ENCODE measurements around the gene EZR.
A peak's percentile ranks its signal among the peaks of the same experiment; 100 is the strongest.

The EZR gene

DNA sequence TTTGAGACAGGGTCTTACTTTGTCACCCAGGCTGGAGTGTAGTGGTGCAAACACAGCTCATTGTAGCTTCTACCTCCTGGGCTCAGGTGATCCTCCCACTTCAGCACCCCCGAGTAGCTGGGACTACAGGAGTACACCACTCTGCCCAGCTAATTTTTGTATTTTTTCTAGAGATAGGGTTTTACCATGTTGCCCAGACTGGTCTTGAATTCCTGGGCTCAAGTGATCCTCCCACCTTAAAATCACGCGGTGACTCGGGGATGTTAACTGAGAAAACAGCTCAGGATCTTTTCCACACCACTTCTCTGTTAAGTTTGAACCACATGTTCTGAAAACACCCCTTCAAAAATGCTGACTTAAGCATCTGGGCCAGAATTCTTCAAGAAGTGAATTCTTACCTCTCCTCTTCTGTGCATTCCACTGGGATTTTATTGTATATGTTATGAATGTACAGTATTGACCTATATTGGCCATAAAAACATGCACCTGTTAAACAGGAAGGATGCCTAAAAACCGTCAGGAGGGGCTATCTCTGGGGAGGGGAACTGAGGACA lies 96.9 kb downstream of the EZR start:
- Histone ChIP-seq H2BK12ac (ENCODE audit: low read length in 2 of 2) (no peak overlapping the region), H4K8ac (ENCODE audit: low read length) (no peak overlapping the region), H3K9me3 (ENCODE audit: control insufficient read depth, low read length) (no peaks in the 10 kb centered on the region), H3K4me3 (ENCODE audit: insufficient read depth in 1 of 2, low read depth in 1 of 2, low read length in 2 of 2) (no peak overlapping the region), H3K27ac (ENCODE audit: low read length, poor library complexity, severe bottlenecking) (no peak overlapping the region), H4K91ac (ENCODE audit: low read length) (no peak overlapping the region), H3K27me3 (ENCODE audit: control insufficient read depth in 1 of 2, insufficient read depth in 1 of 2, low read length in 2 of 2) (no peaks in the 10 kb centered on the region), H3K4me1 (ENCODE audit: control insufficient read depth, insufficient read depth, low read depth, low read length) (peaks cover 8% of the 10 kb centered on the region), H3K14ac (ENCODE audit: low read length in 2 of 2) (no peak overlapping the region), H3K4ac (ENCODE audit: low read depth in 1 of 2, low read length in 2 of 2) (no peak overlapping the region), H2AK5ac (ENCODE audit: low read length, severe bottlenecking) (no peak overlapping the region), H3K36me3 (ENCODE audit: control insufficient read depth in 1 of 2, insufficient read depth in 2 of 2, low read depth in 1 of 2, low read length in 2 of 2) (no peaks in the 10 kb centered on the region), H2BK5ac (ENCODE audit: low read depth, low read length, poor library complexity, severe bottlenecking) (no peak overlapping the region), H3K4me2 (ENCODE audit: low read length, poor library complexity, severe bottlenecking) (no peak overlapping the region), H3K9ac (ENCODE audit: low read length) (no peak overlapping the region), H2BK120ac (ENCODE audit: low read depth, low read length) (no peak overlapping the region), H3K18ac (ENCODE audit: low read depth in 1 of 2, low read length in 2 of 2) (no peak overlapping the region), H3K23ac (ENCODE audit: low read length in 2 of 2) (no peak overlapping the region), H2BK15ac (ENCODE audit: low read depth, poor library complexity, severe bottlenecking) (no peak overlapping the region), H3K79me1 (replicated peaks; ENCODE audit: low read length, poor library complexity, severe bottlenecking) (no peaks in the 10 kb centered on the region), H2AFZ (ENCODE audit: low read depth, low read length) (no peak overlapping the region)
- DNase-seq: no peak
- 91% methylated on average over 4 of the region's 5 CpGs for WGBS

DNA sequence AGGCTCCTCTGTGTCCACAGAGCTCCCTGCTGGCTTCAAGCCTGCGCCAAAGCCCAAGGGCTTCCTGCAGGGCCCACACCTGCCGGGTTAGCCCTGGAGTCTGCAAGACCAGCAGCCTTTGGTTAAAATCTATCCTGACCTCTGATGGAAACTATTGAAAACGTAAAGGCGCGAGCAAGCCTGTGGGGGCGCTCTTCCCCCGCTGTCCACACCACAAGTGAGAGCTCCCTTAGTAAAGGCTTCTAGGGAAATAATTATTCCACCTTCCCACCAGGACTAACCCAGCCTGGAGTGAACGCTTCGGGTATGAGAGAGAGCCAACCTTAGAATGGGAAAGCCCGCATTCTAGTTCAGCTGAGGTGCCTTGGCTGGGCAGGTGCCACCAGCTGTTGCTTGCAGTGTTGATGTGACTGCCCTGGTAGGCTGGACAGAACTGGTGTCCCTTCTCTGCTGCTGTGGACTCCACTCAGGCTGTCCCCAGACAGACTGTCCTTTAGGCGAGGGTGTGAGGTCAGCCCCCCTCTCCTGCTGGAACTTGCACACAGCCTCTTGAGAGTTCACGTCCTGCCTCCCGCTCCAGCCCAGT lies 100.6 kb downstream of the EZR start:
- 49% methylated on average over 13 of the region's 13 CpGs for WGBS
- Histone ChIP-seq H2BK15ac (ENCODE audit: low read depth, poor library complexity, severe bottlenecking) (no peak overlapping the region), H3K9me3 (ENCODE audit: control insufficient read depth, low read length) (no peaks in the 10 kb centered on the region), H3K4me2 (ENCODE audit: low read length, poor library complexity, severe bottlenecking) (no peak overlapping the region), H3K14ac (ENCODE audit: low read length in 2 of 2) (no peak overlapping the region), H4K91ac (ENCODE audit: low read length) (peak overlapping the region; percentile 21), H3K27ac (ENCODE audit: low read length, poor library complexity, severe bottlenecking) (no peak overlapping the region), H3K4me1 (ENCODE audit: control insufficient read depth, insufficient read depth, low read depth, low read length) (peaks cover 8% of the 10 kb centered on the region), H2BK5ac (ENCODE audit: low read depth, low read length, poor library complexity, severe bottlenecking) (no peak overlapping the region), H2BK120ac (ENCODE audit: low read depth, low read length) (no peak overlapping the region), H3K23ac (ENCODE audit: low read length in 2 of 2) (no peak overlapping the region), H4K8ac (ENCODE audit: low read length) (no peak overlapping the region), H2BK12ac (ENCODE audit: low read length in 2 of 2) (no peak overlapping the region), H2AFZ (ENCODE audit: low read depth, low read length) (no peak overlapping the region), H3K4ac (ENCODE audit: low read depth in 1 of 2, low read length in 2 of 2) (no peak overlapping the region), H3K36me3 (ENCODE audit: control insufficient read depth in 1 of 2, insufficient read depth in 2 of 2, low read depth in 1 of 2, low read length in 2 of 2) (no peaks in the 10 kb centered on the region), H3K18ac (ENCODE audit: low read depth in 1 of 2, low read length in 2 of 2) (peak overlapping the region in 1 of 2 experiments; percentile 52), H3K9ac (ENCODE audit: low read length) (no peak overlapping the region), H2AK5ac (ENCODE audit: low read length, severe bottlenecking) (peak overlapping the region; percentile 13), H3K4me3 (ENCODE audit: insufficient read depth in 1 of 2, low read depth in 1 of 2, low read length in 2 of 2) (no peak overlapping the region), H3K79me1 (replicated peaks; ENCODE audit: low read length, poor library complexity, severe bottlenecking) (no peaks in the 10 kb centered on the region), H3K27me3 (ENCODE audit: control insufficient read depth in 1 of 2, insufficient read depth in 1 of 2, low read length in 2 of 2) (no peaks in the 10 kb centered on the region)
- DNase-seq: peak; percentile 19

DNA sequence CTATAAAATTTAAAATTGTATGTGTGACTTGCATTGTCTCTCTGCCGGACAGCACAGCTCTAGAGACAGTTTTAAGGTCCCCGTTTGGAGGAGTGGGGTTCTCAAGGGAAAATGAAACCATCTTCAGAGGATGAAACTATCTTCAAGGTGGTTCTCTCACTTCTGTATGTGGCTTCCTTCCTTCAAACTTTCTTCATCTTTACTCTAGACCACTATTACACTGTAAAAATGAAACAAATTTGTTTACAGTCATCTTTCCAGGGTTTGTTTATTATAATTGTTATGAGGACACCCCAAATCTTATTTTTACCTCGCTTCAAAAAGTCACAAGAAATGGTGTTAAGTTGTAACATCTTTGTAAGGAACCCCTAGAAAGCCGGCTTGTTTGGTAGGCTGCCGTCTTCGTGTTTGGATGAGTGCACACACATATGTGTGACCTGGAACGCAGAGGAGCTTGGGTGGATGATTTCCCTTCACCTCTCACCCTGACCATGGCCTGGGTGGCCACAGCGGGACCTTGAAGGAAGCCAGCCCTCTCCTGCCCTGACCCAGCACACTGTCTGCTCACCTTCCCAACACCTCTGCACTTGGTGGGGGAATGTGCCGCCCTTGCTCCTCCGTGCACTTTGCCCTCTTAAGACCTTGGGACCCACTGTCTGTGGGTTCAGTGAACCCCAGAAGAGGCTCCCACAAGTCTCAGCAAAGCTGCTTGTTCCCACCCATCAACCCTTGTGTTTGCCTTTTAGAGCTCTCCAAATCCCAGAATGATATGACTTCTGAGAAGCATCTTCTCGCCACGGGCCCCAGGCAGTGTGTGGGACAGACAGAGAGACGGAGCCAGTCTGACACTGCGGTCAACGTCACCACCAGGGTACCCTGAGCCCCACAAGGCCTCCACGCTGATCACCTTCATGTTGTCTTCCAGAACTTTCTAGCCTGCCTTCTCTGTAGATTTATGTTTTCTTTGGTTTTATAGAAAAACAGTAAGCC lies 101.5 kb downstream of the EZR start:
- no peak overlapping the region for H2AK5ac ChIP-seq (ENCODE audit: low read length, severe bottlenecking)
- no peak overlapping the region for H4K91ac ChIP-seq (ENCODE audit: low read length)
- H2BK120ac ChIP-seq (ENCODE audit: low read depth, low read length): no peak overlapping the region
- H3K36me3 ChIP-seq (ENCODE audit: control insufficient read depth in 1 of 2, insufficient read depth in 2 of 2, low read depth in 1 of 2, low read length in 2 of 2): no peaks in the 10 kb centered on the region
- H3K9ac ChIP-seq (ENCODE audit: low read length): no peak overlapping the region
- no peak overlapping the region for H2BK12ac ChIP-seq (ENCODE audit: low read length in 2 of 2)
- no peak overlapping the region for H2AFZ ChIP-seq (ENCODE audit: low read depth, low read length)
- H3K18ac ChIP-seq (ENCODE audit: low read depth in 1 of 2, low read length in 2 of 2): no peak overlapping the region
- no peaks in the 10 kb centered on the region for H3K27me3 ChIP-seq (ENCODE audit: control insufficient read depth in 1 of 2, insufficient read depth in 1 of 2, low read length in 2 of 2)
- no peak overlapping the region for H2BK15ac ChIP-seq (ENCODE audit: low read depth, poor library complexity, severe bottlenecking)
- H3K14ac ChIP-seq (ENCODE audit: low read length in 2 of 2): no peak overlapping the region
- no peak overlapping the region for H3K23ac ChIP-seq (ENCODE audit: low read length in 2 of 2)
- H3K79me1 ChIP-seq (replicated peaks; ENCODE audit: low read length, poor library complexity, severe bottlenecking): no peaks in the 10 kb centered on the region
- no peak overlapping the region for H3K4me3 ChIP-seq (ENCODE audit: insufficient read depth in 1 of 2, low read depth in 1 of 2, low read length in 2 of 2)
- peaks cover 8% of the 10 kb centered on the region for H3K4me1 ChIP-seq (ENCODE audit: control insufficient read depth, insufficient read depth, low read depth, low read length)
- no peak overlapping the region for H3K27ac ChIP-seq (ENCODE audit: low read length, poor library complexity, severe bottlenecking)
- WGBS: 96% methylated on average over 12 of the region's 16 CpGs
- H2BK5ac ChIP-seq (ENCODE audit: low read depth, low read length, poor library complexity, severe bottlenecking): no peak overlapping the region
- no peak overlapping the region for H3K4me2 ChIP-seq (ENCODE audit: low read length, poor library complexity, severe bottlenecking)
- DNase-seq: no peak
- no peak overlapping the region for H4K8ac ChIP-seq (ENCODE audit: low read length)
- no peaks in the 10 kb centered on the region for H3K9me3 ChIP-seq (ENCODE audit: control insufficient read depth, low read length)
- no peak overlapping the region for H3K4ac ChIP-seq (ENCODE audit: low read depth in 1 of 2, low read length in 2 of 2)

All from mesenchymal stem cell (in vitro differentiated cells and primary cell).